Smooth muscle cell (in vitro differentiated cells): ENCODE data around the gene RARRES2. TPM values are rescaled to one million over a fixed set of nuclear protein-coding genes. Genes with fewer than 3 reads are reported as not detected.
"Not testable (repeated sequence)": the region's sequence is repeated elsewhere in the genome, so short reads cannot be mapped to it uniquely, and the experiment has no call there.

Experiments used
- DNase-seq: peaks from one replicate; lab custom pipeline; 2025; ENCODE audit not compliant: unreplicated experiment; lab: John Stamatoyannopoulos, UW
- H2AFZ ChIP-seq: fragments of 200-600 bp; sonication (generic); 2 replicates; pipeline ENCODE4 v1.6.0; 2016; ENCODE audit warnings: antibody characterized with exemption, low read depth, mild to moderate bottlenecking
- H3F3A ChIP-seq: fragments of 200-600 bp; sonication (generic); 2 replicates; pipeline ENCODE4 v1.6.0; 2017; ENCODE audit warnings: antibody characterized with exemption, low read depth
- H3K27ac ChIP-seq: fragments of 200-600 bp; sonication (generic); 2 replicates; pipeline ENCODE4 v1.5.1; 2016; ENCODE audit warnings: low read depth, mild to moderate bottlenecking
- H3K27me3 ChIP-seq: fragments of 200-600 bp; sonication (generic); 2 replicates; pipeline ENCODE4 v1.6.1; 2016; ENCODE audit warnings: low read depth, mild to moderate bottlenecking
- H3K36me3 ChIP-seq: fragments of 200-600 bp; sonication (generic); 2 replicates; pipeline ENCODE4 v1.5.1; 2016; ENCODE audit warnings: low read depth
- H3K4me1 ChIP-seq: fragments of 200-600 bp; sonication (generic); 2 replicates; pipeline ENCODE4 v1.5.1; 2016; ENCODE audit warnings: low read depth
- H3K4me2 ChIP-seq: fragments of 200-600 bp; sonication (generic); 2 replicates; pipeline ENCODE4 v1.6.0; 2016; ENCODE audit warnings: mild to moderate bottlenecking
- H3K4me3 ChIP-seq: fragments of 200-600 bp; sonication (generic); 2 replicates; pipeline ENCODE4 v1.5.1; 2016; ENCODE audit warnings: mild to moderate bottlenecking
- H3K79me2 ChIP-seq: fragments of 200-600 bp; sonication (generic); 2 replicates; pipeline ENCODE4 v1.6.0; 2016; ENCODE audit warnings: low read depth, mild to moderate bottlenecking
- H3K9ac ChIP-seq: fragments of 200-600 bp; sonication (generic); 2 replicates; pipeline ENCODE4 v1.6.0; 2016; ENCODE audit warnings: low read depth
- H3K9me3 ChIP-seq: fragments of 200-600 bp; sonication (generic); replicated peaks from 2 replicates; pipeline ENCODE4 v1.5.1; 2016; ENCODE audit warnings: low read depth
- H4K20me1 ChIP-seq: fragments of 200-600 bp; sonication (generic); 2 replicates; pipeline ENCODE4 v1.6.0; 2016; ENCODE audit warnings: low read depth
- CTCF ChIP-seq: fragments of 200-600 bp; sonication (generic); IDR thresholded peaks from 2 replicates; pipeline ENCODE4 v1.5.1; 2017; ENCODE audit warnings: borderline replicate concordance, mild to moderate bottlenecking, antibody characterized with exemption; ENCODE audit not compliant: insufficient read depth, poor library complexity, severe bottlenecking
- WGBS: methylation state at CpG from one replicate; pipeline ENCODE4 v1.1.7; 2016; ENCODE audit warnings: low lambda C conversion rate; 5-methylcytosine and 5-hydroxymethylcytosine counted together
- polyA plus RNA-seq: library from polyadenylated mRNA; unstranded; fragments of >200 nt; fragmentation: Nextera tagmentation; extraction: Ambion mirVana; gene quantifications from 2 replicates; pipeline ENCODE4 v1.2.1, GENCODE V29; 2016
- total RNA-seq: library from RNA; depleted of rRNA; stranded (reverse); fragments of >200 nt; gene quantifications from 2 replicates; pipeline ENCODE4 v1.2.3, GENCODE V29; 2014

Gene RARRES2
- total and polyA plus RNA-seq, 2 experiments from 2014 or later, result 23.6 to 31.8 TPM

GRCh38 chr7:150388709-150389531, 47.5 kb upstream of the RARRES2 start:
- 87% methylated on average over 20 of the region's 20 CpGs for WGBS
- Histone ChIP-seq H3K27ac (no peak overlapping the region), H3K4me2 (no peak overlapping the region), H3F3A (no peaks in the 10 kb centered on the region), H3K9me3 (no peaks in the 10 kb centered on the region), H3K4me3 (no peak overlapping the region), H3K4me1 (peaks cover 29% of the 10 kb centered on the region), H3K36me3 (no peaks in the 10 kb centered on the region), H3K79me2 (no peaks in the 10 kb centered on the region), H2AFZ (no peak overlapping the region), H3K9ac (no peak overlapping the region), H3K27me3 (no peaks in the 10 kb centered on the region), H4K20me1 (peaks cover 64% of the 10 kb centered on the region)
- TF ChIP-seq CTCF, result no peak
- no peak for DNase-seq

GRCh38 chr7:150388306-150388705, 46.9 kb upstream of the RARRES2 start:
- Histone ChIP-seq H3K4me3 (no peak overlapping the region), H3K9me3 (no peaks in the 10 kb centered on the region), H2AFZ (no peak overlapping the region), H3K4me1 (peaks cover 32% of the 10 kb centered on the region), H3K36me3 (no peaks in the 10 kb centered on the region), H3K79me2 (peaks cover 4% of the 10 kb centered on the region), H3K9ac (no peak overlapping the region), H3K27ac (no peak overlapping the region), H3F3A (no peaks in the 10 kb centered on the region), H3K27me3 (no peaks in the 10 kb centered on the region), H3K4me2 (no peak overlapping the region), H4K20me1 (peaks cover 65% of the 10 kb centered on the region)
- 96% methylated on average over 7 of the region's 7 CpGs for WGBS
- DNase-seq, result no peak
- no peak for TF ChIP-seq CTCF

GRCh38 chr7:150385884-150386283, 44.5 kb upstream of the RARRES2 start:
- H3K27ac ChIP-seq, H3K4me2 ChIP-seq, H3K36me3 ChIP-seq, H3K9ac ChIP-seq, H3K9me3 ChIP-seq, H3F3A ChIP-seq, DNase-seq, H2AFZ ChIP-seq, H3K27me3 ChIP-seq, H3K4me3 ChIP-seq: not testable (repeated sequence)
- H3K79me2 ChIP-seq, result peaks cover 15% of the 10 kb centered on the region
- WGBS, result 87% methylated on average over 6 of the region's 6 CpGs
- H3K4me1 ChIP-seq, result peaks cover 55% of the 10 kb centered on the region
- H4K20me1 ChIP-seq, result peaks cover 61% of the 10 kb centered on the region

- Histone ChIP-seq H3K27ac (no peak overlapping the region), H3K27me3 (no peaks in the 10 kb centered on the region), H3K4me1 (peaks cover 61% of the 10 kb centered on the region), H4K20me1 (peaks cover 62% of the 10 kb centered on the region), H3K9me3 (no peaks in the 10 kb centered on the region), H3K36me3 (no peaks in the 10 kb centered on the region), H3K4me2 (no peak overlapping the region), H3K4me3 (no peak overlapping the region), H3K9ac (no peak overlapping the region), H2AFZ (no peak overlapping the region), H3K79me2 (peaks cover 21% of the 10 kb centered on the region), H3F3A (no peaks in the 10 kb centered on the region)
- DNase-seq, result no peak
- 91% methylated on average over 14 of the region's 14 CpGs for WGBS
- no peak for TF ChIP-seq CTCF
Measured at GRCh38 chr7:150385302-150385723, 43.9 kb upstream of the RARRES2 start.
